Raji (cell line): ENCODE measurements around the gene PAFAH1B2.

Source experiments
- POLR2A ChIP-seq: IDR thresholded peaks from 2 replicates; pipeline ENCODE4 v1.6.1; 2011; ENCODE audit warnings: low read depth, low read length, control low read depth; ENCODE audit not compliant: insufficient read depth

Gene PAFAH1B2

GRCh38 chr11:117181586-117182550 is 37.8 kb downstream of the PAFAH1B2 start:
- no peak for TF ChIP-seq POLR2A

GRCh38 chr11:117182551-117182935 is 38.5 kb downstream of the PAFAH1B2 start:
- no peak for TF ChIP-seq POLR2A

- no peak for TF ChIP-seq POLR2A
Observed at GRCh38 chr11:117183724-117184349, 39.8 kb downstream of the PAFAH1B2 start.

- TF ChIP-seq POLR2A = no peak
Observed at GRCh38 chr11:117185736-117186430, 41.8 kb downstream of the PAFAH1B2 start.

GRCh38 chr11:117186431-117186761 is 42.3 kb downstream of the PAFAH1B2 start:
- no peak for TF ChIP-seq POLR2A

GRCh38 chr11:117187007-117187406 is 42.9 kb downstream of the PAFAH1B2 start:
- no peak for TF ChIP-seq POLR2A

- no peak for TF ChIP-seq POLR2A
Observed at GRCh38 chr11:117187428-117187798, 43.3 kb downstream of the PAFAH1B2 start.

- TF ChIP-seq POLR2A = no peak
Observed at GRCh38 chr11:117187799-117188481, 43.9 kb downstream of the PAFAH1B2 start.

- no peak for TF ChIP-seq POLR2A
Observed at GRCh38 chr11:117188620-117189081, 44.6 kb downstream of the PAFAH1B2 start.

- no peak for TF ChIP-seq POLR2A
Observed at GRCh38 chr11:117189191-117189940, 45.3 kb downstream of the PAFAH1B2 start.

GRCh38 chr11:117189941-117190544 is 46.0 kb downstream of the PAFAH1B2 start:
- TF ChIP-seq POLR2A = no peak

- no peak for TF ChIP-seq POLR2A
Observed at GRCh38 chr11:117191680-117192400, 47.8 kb downstream of the PAFAH1B2 start.

- no peak for TF ChIP-seq POLR2A
Observed at GRCh38 chr11:117192401-117192875, 48.4 kb downstream of the PAFAH1B2 start.

- no peak for TF ChIP-seq POLR2A
Observed at GRCh38 chr11:117193130-117194020, 49.3 kb downstream of the PAFAH1B2 start.
